NCI-H774 (cell line): Measurements from ENCODE around the gene TRHDE.
"Not testable (repeated sequence)": the region's sequence is repeated elsewhere in the genome, so short reads cannot be mapped to it uniquely, and the experiment has no call there.

Source experiments
- DNase-seq: peaks from one replicate; lab custom pipeline; 2025; lab: John Stamatoyannopoulos, UW

The TRHDE gene

GRCh38 chr12:72622556-72622955 lies 350.4 kb downstream of the TRHDE start:
- no peak for DNase-seq

GRCh38 chr12:72631926-72632685 lies 359.9 kb downstream of the TRHDE start:
- DNase-seq, result no peak

GRCh38 chr12:72642706-72643105 lies 370.5 kb downstream of the TRHDE start:
- DNase-seq, result no peak

GRCh38 chr12:72647139-72647538 lies 375.0 kb downstream of the TRHDE start:
- no peak for DNase-seq

- no peak for DNase-seq
These were observed 386.4 kb downstream of the TRHDE start for GRCh38 chr12:72658615-72659014.

GRCh38 chr12:72660174-72660573 lies 388.0 kb downstream of the TRHDE start:
- DNase-seq, result not testable (repeated sequence)

GRCh38 chr12:72673853-72674252 lies 401.7 kb downstream of the TRHDE start:
- no peak for DNase-seq

GRCh38 chr12:72676556-72676955 lies 404.4 kb downstream of the TRHDE start:
- DNase-seq, result no peak

- DNase-seq, result no peak
These were observed 405.0 kb downstream of the TRHDE start for GRCh38 chr12:72677139-72677538.

GRCh38 chr12:72677846-72678245 lies 405.7 kb downstream of the TRHDE start:
- DNase-seq, result no peak

GRCh38 chr12:72679147-72679757 lies 407.1 kb downstream of the TRHDE start:
- DNase-seq, result no peak

- DNase-seq, result no peak
These were observed 408.9 kb downstream of the TRHDE start for GRCh38 chr12:72681028-72681427.

- DNase-seq, result no peak
These were observed 412.3 kb downstream of the TRHDE start for GRCh38 chr12:72684491-72684890.

GRCh38 chr12:72692338-72692737 lies 420.2 kb downstream of the TRHDE start:
- DNase-seq, result no peak

GRCh38 chr12:72694193-72694592 lies 422.0 kb downstream of the TRHDE start:
- no peak for DNase-seq

GRCh38 chr12:72699362-72699761 lies 427.2 kb downstream of the TRHDE start:
- no peak for DNase-seq

- not testable (repeated sequence) for DNase-seq
These were observed 439.9 kb downstream of the TRHDE start for GRCh38 chr12:72712025-72712424.

- DNase-seq, result no peak
These were observed 444.1 kb downstream of the TRHDE start for GRCh38 chr12:72716221-72716620.

- DNase-seq, result no peak
These were observed 444.9 kb downstream of the TRHDE start for GRCh38 chr12:72717036-72717435.
